B cell (primary cell): ENCODE data around the gene DENND4C. TPM values are rescaled to one million over a fixed set of nuclear protein-coding genes. Genes with fewer than 3 reads are reported as not detected.

Source experiments
- ATAC-seq: fragments of 200-7000 bp; cut with Tn5 transposase; one replicate; pipeline ENCODE4 v1.10.0; 2021; ENCODE audit warnings: low read depth, mild to moderate bottlenecking, moderate number of reproducible peaks, moderate library complexity
- CTCF ChIA-PET: fragments of 350-600 bp; sonication (Branson Sonifier 250); formaldehyde crosslinking; loops from one replicate; lab custom pipeline; 2021; ENCODE audit warnings: antibody characterized with exemption, inconsistent platforms; lab: Charles Lee
- POLR2A ChIA-PET: fragments of 350-600 bp; sonication (Branson Sonifier 250); formaldehyde crosslinking; loops from one replicate; lab custom pipeline; 2021; ENCODE audit warnings: antibody characterized with exemption; lab: Charles Lee
- DNase-seq: peaks from one replicate; pipeline ENCODE4 v3.0.0; 2013
- H2AFZ ChIP-seq: 2 replicates; pipeline ENCODE4 v1.6.1; 2012; ENCODE audit warnings: mild to moderate bottlenecking, low read depth, low read length; ENCODE audit not compliant: insufficient read depth, poor library complexity, severe bottlenecking
- H3K27ac ChIP-seq, 2 donors: 1 replicate in 1 of 2; 2 replicates in 1 of 2; pipeline ENCODE4 v1.5.1; 2012 to 2013; ENCODE audit warnings: low read length in 2 of 2, mild to moderate bottlenecking in 2 of 2, moderate library complexity in 1 of 2
- H3K27me3 ChIP-seq, 4 experiments: fragments of 200-600 bp in 1 of 4; sonication (generic) in 1 of 4; replicated peaks in 1 of 4; 1 replicate in 2 of 4; 2 replicates in 2 of 4; pipeline versions ENCODE4 v1.6.1 to v1.7.0; 2013 to 2016; ENCODE audit warnings: low read length in 3 of 4, mild to moderate bottlenecking in 2 of 4, mixed read lengths in 1 of 4, moderate library complexity in 1 of 4; ENCODE audit not compliant: insufficient read depth in 4 of 4, control insufficient read depth in 3 of 4; ENCODE audit errors: control extremely low read depth in 1 of 4
- H3K36me3 ChIP-seq, 2 experiments: replicated peaks in 1 of 2; 1 replicate in 1 of 2; 2 replicates in 1 of 2; pipeline versions ENCODE4 v1.6.1 to v1.7.1; 2013; ENCODE audit warnings: low read length in 1 of 2; ENCODE audit not compliant: insufficient read depth in 2 of 2, control insufficient read depth in 1 of 2; ENCODE audit errors: control extremely low read depth in 1 of 2, extremely low read depth in 1 of 2
- H3K4me1 ChIP-seq, 2 donors: fragments of 200-600 bp in 1 of 2; sonication (generic) in 1 of 2; 1 replicate in 1 of 2; 2 replicates in 1 of 2; pipeline versions ENCODE4 v1.5.1 to v1.6.1; 2013 to 2017; ENCODE audit warnings: low read length in 2 of 2; ENCODE audit not compliant: control insufficient read depth in 2 of 2, insufficient read depth in 2 of 2
- H3K4me2 ChIP-seq: replicated peaks from 2 replicates; pipeline ENCODE3; 2012; ENCODE audit warnings: mild to moderate bottlenecking, low read depth, low read length; ENCODE audit not compliant: poor library complexity, severe bottlenecking
- H3K4me3 ChIP-seq, 5 experiments: fragments of 200-600 bp in 1 of 5; sonication (generic) in 1 of 5; 1 replicate in 3 of 5; 2 replicates in 2 of 5; pipeline versions ENCODE4 v1.5.1 to v1.7.0; 2011 to 2016; ENCODE audit warnings: low read length in 4 of 5, mild to moderate bottlenecking in 4 of 5, low read depth in 2 of 5, control low read depth in 1 of 5, moderate library complexity in 1 of 5; ENCODE audit not compliant: insufficient read depth in 1 of 5; ENCODE audit errors: control extremely low read depth in 1 of 5, extremely low read depth in 1 of 5
- H3K79me2 ChIP-seq: fragments of 200-600 bp; sonication (generic); one replicate; pipeline ENCODE4 v1.6.0; 2016; ENCODE audit warnings: low read length; ENCODE audit not compliant: control insufficient read depth, insufficient read depth
- H3K9ac ChIP-seq: fragments of 200-600 bp; sonication (generic); 2 replicates; pipeline ENCODE4 v1.6.1; 2017; ENCODE audit warnings: mild to moderate bottlenecking, low read length, moderate library complexity
- H3K9me3 ChIP-seq, 3 donors: one replicate each; pipeline versions ENCODE4 v1.6.1 to v1.7.1; 2013; ENCODE audit warnings: low read length in 2 of 3; ENCODE audit not compliant: control insufficient read depth in 2 of 3, insufficient read depth in 1 of 3; ENCODE audit errors: control extremely low read depth in 1 of 3
- H4K20me1 ChIP-seq: 2 replicates; pipeline ENCODE4 v1.6.0; 2012; ENCODE audit warnings: mild to moderate bottlenecking, low read length; ENCODE audit not compliant: insufficient read depth, control insufficient read depth, poor library complexity, severe bottlenecking
- H3K27ac Mint-ChIP-seq: one replicate; pipeline ENCODE4 v1.8.0; 2021; ENCODE audit warnings: mixed read lengths
- H3K27me3 Mint-ChIP-seq: one replicate; pipeline ENCODE4 v1.8.0; 2021; ENCODE audit warnings: mixed read lengths
- H3K4me1 Mint-ChIP-seq: one replicate; pipeline ENCODE4 v1.8.0; 2021; ENCODE audit warnings: mixed read lengths
- H3K4me3 Mint-ChIP-seq: one replicate; pipeline ENCODE4 v1.8.0; 2021; ENCODE audit warnings: mixed read lengths
- H3K9me3 Mint-ChIP-seq: one replicate; pipeline ENCODE4 v1.8.0; 2022; ENCODE audit warnings: mixed read lengths; ENCODE audit not compliant: insufficient read depth
- CTCF ChIP-seq: fragments of 200-600 bp; IDR thresholded peaks from one replicate; pipeline ENCODE4 v1.8.0; 2022; ENCODE audit warnings: antibody characterized with exemption, mild to moderate bottlenecking
- EZH2 ChIP-seq: IDR thresholded peaks from 2 replicates; pipeline ENCODE4 v1.6.1; 2012; ENCODE audit warnings: borderline replicate concordance, low read depth, mild to moderate bottlenecking, moderate library complexity, low read length; ENCODE audit not compliant: insufficient read depth, poor library complexity, severe bottlenecking
- WGBS: methylation state at CpG from one replicate; pipeline ENCODE4 v1.1.5; 2013; ENCODE audit warnings: missing lambda C conversion rate; ENCODE audit not compliant: insufficient coverage; 5-methylcytosine and 5-hydroxymethylcytosine counted together
- intact Hi-C: fragments of 100-400 bp; cut with micrococcal nuclease; formaldehyde crosslinking; loops from one replicate; pipeline ENCODE4 v1.10.0; 2022
- polyA plus RNA-seq: library from polyadenylated mRNA; depleted of rRNA; stranded (reverse); fragments of >200 nt; gene quantifications from 2 replicates; pipeline ENCODE4 v1.2.3, GENCODE V29; 2012
- total RNA-seq, 2 donors: library from RNA; stranded (reverse); fragments of 120-200 nt in 1 of 2; gene quantifications; 1 replicate in 1 of 2; 2 replicates in 1 of 2; pipeline versions ENCODE4 v1.2.3 to v1.2.4, GENCODE V29; 2013 to 2022

DENND4C gene
- total and polyA plus RNA-seq, 2 donors (not counting 1 experiment from before 2014, with no cell fraction given), result 9.9 to 52.4 TPM

- Histone ChIP-seq H3K4me1 (peaks cover 1 to 3% of the 10 kb centered on the region in 2 donors), H3K4me3 (no peak overlapping the region), H3K79me2 (no peaks in the 10 kb centered on the region), H2AFZ (no peak overlapping the region), H3K36me3 (no peaks in the 10 kb centered on the region), H3K9ac (no peak overlapping the region), H3K4me2 (no peak overlapping the region), H3K27me3 (peaks cover 0 to 5% (median 2%) of the 10 kb centered on the region in 4 experiments), H3K9me3 (no peaks in the 10 kb centered on the region), H4K20me1 (no peaks in the 10 kb centered on the region), H3K27ac (no peak overlapping the region)
- H3K27me3 Mint-ChIP-seq, result peaks cover 12% of the 10 kb centered on the region
- CTCF ChIA-PET, result no interaction called here
- no peaks in the 10 kb centered on the region for H3K9me3 Mint-ChIP-seq
- WGBS, result no CpG with 5 or more reads among the region's 6 CpGs
- DNase-seq (no peak), ATAC-seq (no peak)
- POLR2A ChIA-PET, result no interaction called here
- H3K4me1 Mint-ChIP-seq, result peaks cover 5% of the 10 kb centered on the region
- intact Hi-C loops, result no loop called here
- no peak for TF ChIP-seq EZH2
- no peak for TF ChIP-seq CTCF
- H3K27ac Mint-ChIP-seq, result no peak overlapping the region
- no peak overlapping the region for H3K4me3 Mint-ChIP-seq
These were observed 155.5 kb downstream of the DENND4C start for GRCh38 chr9:19385786-19386501.

GRCh38 chr9:19386502-19387044 is 156.1 kb downstream of the DENND4C start:
- Histone ChIP-seq H3K27ac (no peak overlapping the region), H2AFZ (no peak overlapping the region), H3K4me1 (no peaks in the 10 kb centered on the region), H3K4me3 (no peak overlapping the region), H3K36me3 (no peaks in the 10 kb centered on the region), H3K27me3 (peaks cover 0 to 5% (median 2%) of the 10 kb centered on the region in 4 experiments), H3K9me3 (no peaks in the 10 kb centered on the region), H3K79me2 (no peaks in the 10 kb centered on the region), H3K4me2 (no peak overlapping the region), H3K9ac (no peak overlapping the region), H4K20me1 (no peaks in the 10 kb centered on the region)
- DNase-seq (no peak), ATAC-seq (no peak)
- Mint-ChIP-seq H3K9me3 (no peaks in the 10 kb centered on the region), H3K4me1 (peaks cover 2% of the 10 kb centered on the region), H3K4me3 (no peak overlapping the region), H3K27me3 (peaks cover 12% of the 10 kb centered on the region), H3K27ac (no peak overlapping the region)
- TF ChIP-seq EZH2 (no peak), CTCF (no peak)
- WGBS, result no CpG with 5 or more reads among the region's 2 CpGs
- POLR2A ChIA-PET, result no interaction called here
- intact Hi-C loops, result no loop called here
- CTCF ChIA-PET, result no interaction called here
